WI38 (cell line): ENCODE measurements around the gene DCC.

Source experiments
- H3K4me3 ChIP-seq: 2 replicates; pipeline ENCODE4 v1.5.1; 2011; ENCODE audit warnings: low read depth, mild to moderate bottlenecking, control low read depth, low read length
- TF ChIP-seq, protein P1 (sequence below): IDR thresholded peaks from 2 replicates; pipeline ENCODE4 v1.5.1; 2012; ENCODE audit warnings: low read depth, mild to moderate bottlenecking, control low read depth, low read length

The DCC gene

DNA sequence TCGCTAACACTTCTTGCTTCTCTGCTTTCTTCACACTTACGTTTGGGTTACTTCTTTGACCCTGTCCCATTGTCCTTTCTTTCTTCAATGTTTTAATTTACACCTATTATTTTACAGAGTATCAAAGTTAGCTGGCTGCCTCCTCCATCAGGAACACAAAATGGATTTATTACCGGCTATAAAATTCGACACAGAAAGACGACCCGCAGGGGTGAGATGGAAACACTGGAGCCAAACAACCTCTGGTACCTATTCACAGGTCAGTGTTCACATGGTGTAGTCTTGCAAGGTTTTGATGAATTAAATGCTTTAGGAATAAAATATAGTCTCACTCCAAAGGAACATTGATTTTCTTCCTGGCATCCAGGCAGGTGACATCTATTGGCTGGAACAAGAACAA, 965.5 kb downstream of the DCC start:
- TF ChIP-seq, protein P1, sequence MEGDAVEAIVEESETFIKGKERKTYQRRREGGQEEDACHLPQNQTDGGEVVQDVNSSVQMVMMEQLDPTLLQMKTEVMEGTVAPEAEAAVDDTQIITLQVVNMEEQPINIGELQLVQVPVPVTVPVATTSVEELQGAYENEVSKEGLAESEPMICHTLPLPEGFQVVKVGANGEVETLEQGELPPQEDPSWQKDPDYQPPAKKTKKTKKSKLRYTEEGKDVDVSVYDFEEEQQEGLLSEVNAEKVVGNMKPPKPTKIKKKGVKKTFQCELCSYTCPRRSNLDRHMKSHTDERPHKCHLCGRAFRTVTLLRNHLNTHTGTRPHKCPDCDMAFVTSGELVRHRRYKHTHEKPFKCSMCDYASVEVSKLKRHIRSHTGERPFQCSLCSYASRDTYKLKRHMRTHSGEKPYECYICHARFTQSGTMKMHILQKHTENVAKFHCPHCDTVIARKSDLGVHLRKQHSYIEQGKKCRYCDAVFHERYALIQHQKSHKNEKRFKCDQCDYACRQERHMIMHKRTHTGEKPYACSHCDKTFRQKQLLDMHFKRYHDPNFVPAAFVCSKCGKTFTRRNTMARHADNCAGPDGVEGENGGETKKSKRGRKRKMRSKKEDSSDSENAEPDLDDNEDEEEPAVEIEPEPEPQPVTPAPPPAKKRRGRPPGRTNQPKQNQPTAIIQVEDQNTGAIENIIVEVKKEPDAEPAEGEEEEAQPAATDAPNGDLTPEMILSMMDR: no peak
- H3K4me3 ChIP-seq: no peak overlapping the region

DNA sequence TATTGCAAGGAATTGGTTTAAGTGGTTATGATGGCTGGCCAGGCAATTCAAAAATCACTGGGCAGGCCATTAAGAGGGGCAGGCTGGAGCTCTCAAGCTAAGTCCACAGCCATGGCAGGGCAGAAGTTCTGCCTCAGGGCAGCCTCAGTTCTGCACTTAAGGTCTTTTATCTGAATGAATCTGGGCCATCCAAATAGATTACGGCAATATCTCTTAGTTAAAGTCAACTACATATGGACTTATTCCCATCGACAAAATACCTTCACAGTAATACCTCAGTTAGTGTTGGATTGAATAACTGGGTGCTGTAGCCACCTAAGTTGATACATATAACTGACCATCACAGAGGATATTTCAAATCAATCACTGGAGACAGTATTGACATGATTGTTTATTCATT, 979.6 kb downstream of the DCC start:
- TF ChIP-seq, protein P1: no peak
- no peak overlapping the region for H3K4me3 ChIP-seq

DNA sequence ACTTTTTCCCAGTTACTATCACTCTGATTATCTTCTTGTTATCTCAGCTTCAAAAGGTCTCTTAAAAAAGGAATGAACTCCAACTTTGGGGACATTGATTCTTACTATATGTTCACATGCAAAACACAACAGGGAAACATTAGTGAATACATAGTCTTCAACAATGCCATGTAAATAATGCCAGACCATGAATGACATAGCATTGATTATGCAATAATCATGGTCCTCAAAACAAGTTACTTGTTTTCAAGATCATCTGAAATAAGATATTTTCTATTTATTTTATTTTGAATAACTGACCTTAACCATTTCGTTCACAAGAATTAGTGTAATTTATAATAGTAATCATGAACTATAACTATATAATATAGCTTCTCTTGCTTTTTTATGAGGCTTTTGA, 982.2 kb downstream of the DCC start:
- no peak overlapping the region for H3K4me3 ChIP-seq
- TF ChIP-seq, protein P1: no peak

DNA sequence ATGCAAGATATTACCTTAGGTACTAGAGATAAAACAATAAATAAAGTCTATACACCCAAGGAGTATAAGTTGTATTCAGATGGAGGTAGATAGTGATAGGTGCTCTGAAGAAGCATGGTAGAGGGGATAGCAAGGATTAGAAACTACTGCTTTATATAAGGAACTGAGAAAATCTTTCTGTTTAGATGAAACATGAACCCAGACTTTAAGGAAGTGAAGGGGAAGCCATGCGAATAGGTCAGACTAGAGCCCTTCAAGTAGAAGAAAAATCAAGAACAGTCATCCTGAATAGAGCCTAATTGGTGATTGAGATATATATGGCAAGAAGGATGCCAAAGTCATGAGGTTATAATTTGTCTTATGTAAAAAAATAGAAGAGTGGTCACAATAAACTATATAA, 984.4 kb downstream of the DCC start:
- TF ChIP-seq, protein P1: no peak
- no peak overlapping the region for H3K4me3 ChIP-seq

DNA sequence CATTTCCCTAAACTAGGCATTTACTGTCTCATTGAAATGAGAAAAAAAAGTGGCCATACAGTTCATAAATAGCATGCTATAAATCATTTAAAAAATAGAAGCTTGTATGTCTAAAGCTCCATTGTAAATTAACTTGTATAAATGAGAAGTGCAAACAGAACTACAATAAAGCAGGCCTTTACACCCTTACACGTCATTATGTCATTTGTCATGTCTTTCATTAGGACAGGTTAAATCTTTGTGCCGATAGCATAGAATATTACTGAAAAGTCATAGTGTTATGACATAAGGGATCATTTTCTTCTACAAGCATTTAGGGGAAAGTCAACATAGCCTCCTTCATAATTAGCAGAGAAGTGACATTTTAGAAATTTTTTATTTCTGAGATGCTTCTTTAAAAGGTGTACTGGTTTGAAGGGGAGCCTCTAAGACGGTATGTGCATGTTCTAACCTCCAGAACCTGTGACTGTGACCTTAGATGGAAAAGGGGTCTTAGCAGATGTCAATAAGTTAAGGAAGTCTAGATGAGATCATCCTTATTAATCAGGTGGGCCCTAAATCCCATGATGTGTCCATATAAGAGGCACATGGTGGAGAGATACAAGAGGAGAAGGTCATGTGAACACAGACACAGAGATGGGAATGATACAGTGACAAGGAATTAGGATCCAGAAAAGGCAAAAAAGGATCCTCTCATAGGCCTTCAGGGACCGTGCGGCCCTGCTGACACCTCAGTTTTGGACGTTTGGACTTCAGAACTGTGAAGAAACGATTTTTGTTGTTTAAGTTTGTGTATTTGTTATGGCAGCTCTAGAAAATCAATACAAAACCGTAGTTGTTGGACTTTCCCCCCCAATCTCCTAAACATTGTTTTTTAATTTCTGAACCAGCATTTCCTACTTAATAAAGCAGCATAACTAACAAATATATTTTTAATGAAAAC, 1020.8 kb downstream of the DCC start:
- TF ChIP-seq, protein P1: no peak
- H3K4me3 ChIP-seq: no peak overlapping the region

DNA sequence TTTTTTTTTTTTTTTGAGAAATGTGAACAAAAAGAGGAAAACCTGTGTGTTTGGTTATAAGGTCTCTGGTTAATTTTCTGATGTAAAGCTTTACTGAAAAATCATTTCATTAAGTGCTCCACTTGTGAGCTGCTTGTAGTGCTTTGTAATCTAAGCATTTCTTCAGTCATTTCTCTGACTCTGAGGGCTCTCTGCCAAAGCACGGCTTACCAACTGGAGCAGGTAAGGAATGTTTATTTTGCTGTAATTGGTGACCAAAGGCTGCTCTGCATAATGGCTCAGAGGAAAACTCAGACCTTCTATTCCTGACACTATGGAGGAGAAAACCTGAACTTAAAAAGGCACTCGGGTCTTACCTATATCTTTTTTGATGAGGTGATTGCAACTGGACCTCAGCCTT, 1035.6 kb downstream of the DCC start:
- no peak overlapping the region for H3K4me3 ChIP-seq
- TF ChIP-seq, protein P1: no peak

DNA sequence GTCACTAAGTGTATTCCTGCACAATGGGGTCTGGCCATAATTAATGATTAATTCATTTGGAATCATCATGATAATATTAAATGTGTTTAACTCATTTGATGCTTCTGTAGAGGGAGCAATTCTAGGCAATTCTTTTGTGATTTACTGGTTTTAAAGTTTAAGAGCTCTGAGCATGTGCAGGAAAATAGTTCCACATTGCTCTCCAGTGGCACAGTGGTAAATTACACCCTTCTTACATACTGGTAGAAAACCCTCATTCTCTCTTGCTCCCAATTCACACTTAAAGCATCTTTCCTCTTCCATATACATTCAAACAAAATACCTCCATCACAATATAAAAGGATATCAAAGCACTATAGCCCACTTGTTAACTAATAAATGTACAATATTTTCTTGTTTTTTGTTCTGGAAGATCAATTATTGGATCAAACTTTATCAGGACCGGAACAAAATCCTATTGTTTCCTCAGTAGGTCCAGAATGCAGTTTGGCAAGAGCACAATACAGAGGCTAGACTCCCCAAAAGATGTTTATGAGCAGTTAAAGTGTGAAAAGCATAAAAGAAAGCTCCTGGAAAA, 1040.2 kb downstream of the DCC start:
- TF ChIP-seq, protein P1: no peak
- no peak overlapping the region for H3K4me3 ChIP-seq
